BLaER1 treated with 17β-estradiol and CSF1 and Interleukin-3, amounts not matched to agents 10 nM and 100 nM (cell line): ENCODE data around the gene CKMT1A.
"Not testable (repeated sequence)": the region's sequence is repeated elsewhere in the genome, so short reads cannot be mapped to it uniquely, and the experiment has no call there.

Experiments used
- H3K27ac ChIP-seq, 11 experiments: shearing (Covaris generic); formaldehyde crosslinking; 2 replicates each; pipeline ENCODE4 v1.8.1; 2022
- H3K27me3 ChIP-seq, 11 experiments: shearing (Covaris generic); formaldehyde crosslinking; 2 replicates each; pipeline ENCODE4 v1.8.1; 2022
- H3K36me3 ChIP-seq, 11 experiments: shearing (Covaris generic); formaldehyde crosslinking; 2 replicates each; pipeline ENCODE4 v1.8.1; 2022
- H3K4me1 ChIP-seq, 10 experiments: shearing (Covaris generic); formaldehyde crosslinking; 2 replicates each; pipeline ENCODE4 v1.8.1; 2022
- H3K4me2 ChIP-seq, 11 experiments: shearing (Covaris generic); formaldehyde crosslinking; 2 replicates each; pipeline ENCODE4 v1.8.1; 2022
- H3K4me3 ChIP-seq, 10 experiments: shearing (Covaris generic); formaldehyde crosslinking; 2 replicates each; pipeline ENCODE4 v1.8.1; 2022
- H3K9ac ChIP-seq, 11 experiments: shearing (Covaris generic); formaldehyde crosslinking; 2 replicates each; pipeline ENCODE4 v1.8.1; 2022
- H3K9me3 ChIP-seq, 11 experiments: shearing (Covaris generic); formaldehyde crosslinking; replicated peaks in 1 of 11; 2 replicates each; pipeline ENCODE4 v1.8.1; 2022
- H4K20me1 ChIP-seq, 11 experiments: shearing (Covaris generic); formaldehyde crosslinking; 2 replicates each; pipeline ENCODE4 v1.8.1; 2022
- Cebpa-rat ChIP-seq, 11 experiments: shearing (Covaris generic); IDR thresholded peaks; 2 replicates each; pipeline ENCODE4 v1.8.1; 2022

The CKMT1A gene

GRCh38 chr15:43693148-43694022, at the start of gene CKMT1A:
Gene CKMT1A (plus strand): TSS chr15:43693859. CDS start chr15:43694051, 192 bp downstream.
- not testable (repeated sequence) for H3K27ac ChIP-seq, H3K36me3 ChIP-seq, H3K9me3 ChIP-seq, H3K9ac ChIP-seq, H3K4me2 ChIP-seq, H4K20me1 ChIP-seq, H3K4me1 ChIP-seq, H3K27me3 ChIP-seq, H3K4me3 ChIP-seq

DNA sequence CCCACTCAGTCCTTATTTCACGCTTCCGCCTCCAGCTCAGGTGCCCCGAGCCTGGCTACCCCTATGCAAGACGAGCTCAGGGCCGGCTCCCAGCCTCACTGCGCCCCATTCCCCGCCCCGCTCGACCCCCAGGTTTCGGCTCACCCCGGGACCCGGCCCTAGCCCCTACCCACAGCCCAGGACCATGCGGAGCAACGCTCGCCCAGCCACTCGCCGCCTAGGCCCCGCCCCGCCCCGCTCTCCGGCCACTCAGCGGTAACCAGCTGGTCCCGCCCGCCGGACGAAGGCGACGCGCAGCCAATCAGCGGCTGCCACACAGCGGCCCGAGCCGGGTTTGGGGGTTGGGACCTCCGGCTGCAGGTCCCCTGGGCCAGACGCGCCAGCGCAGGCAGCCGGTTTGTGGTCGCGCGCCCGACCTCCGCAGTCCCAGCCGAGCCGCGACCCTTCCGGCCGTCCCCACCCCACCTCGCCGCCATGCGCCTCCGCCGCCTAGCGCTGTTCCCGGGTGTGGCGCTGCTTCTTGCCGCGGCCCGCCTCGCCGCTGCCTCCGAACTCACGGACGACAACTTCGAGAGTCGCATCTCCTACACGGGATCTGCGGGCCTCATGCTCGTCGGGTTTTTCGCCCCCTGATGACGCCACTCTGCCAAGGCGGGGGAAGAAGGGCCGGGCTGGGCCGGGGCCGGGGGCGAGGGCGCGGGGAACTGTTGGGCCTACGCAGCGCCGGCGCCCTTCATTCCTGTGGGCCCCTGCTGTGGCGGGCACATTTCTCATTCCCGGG, 44.8 kb upstream of the CKMT1A start, which contains the start of gene CATSPER2:
Gene CATSPER2, minus strand, starts transcription at position 196 of the 781 bp plus-strand sequence. CDS start 783 bp downstream, outside the sequence.
- Histone ChIP-seq H3K27me3 (no peaks in the 10 kb centered on the region), H3K4me2 (no peak within 1 kb of the TSS), H3K27ac (no peak within 1 kb of the TSS), H3K36me3 (peaks cover 10 to 44% (median 26%) of the 10 kb centered on the region in 11 experiments; a peak in 19 of 22 replicates), H3K4me1 (peaks cover 0 to 6% (median 0%) of the 10 kb centered on the region in 10 experiments; a peak in 3 of 20 replicates), H3K9me3 (no peaks in the 10 kb centered on the region; a peak in 1 of 22 replicates), H3K9ac (no peak within 1 kb of the TSS), H3K4me3 (no peak within 1 kb of the TSS), H4K20me1 (no peaks in the 10 kb centered on the region)
- TF ChIP-seq Cebpa-rat (IDR thresholded peaks at IDR 0.05) = no peak

GRCh38 chr15:43649430-43649926, 44.2 kb upstream of the CKMT1A start:
- peaks cover 10 to 44% (median 26%) of the 10 kb centered on the region in 11 experiments; a peak in 19 of 22 replicates for H3K36me3 ChIP-seq
- H3K4me1 ChIP-seq, H3K27ac ChIP-seq, H3K4me2 ChIP-seq, H3K27me3 ChIP-seq, H3K4me3 ChIP-seq, H3K9me3 ChIP-seq, H3K9ac ChIP-seq, H4K20me1 ChIP-seq: not testable (repeated sequence)

GRCh38 chr15:43659727-43660126, 33.9 kb upstream of the CKMT1A start:
- not testable (repeated sequence) for H4K20me1 ChIP-seq, H3K9ac ChIP-seq, H3K4me3 ChIP-seq, H3K4me1 ChIP-seq, H3K4me2 ChIP-seq, H3K9me3 ChIP-seq, H3K27ac ChIP-seq, H3K27me3 ChIP-seq
- peaks cover 0 to 24% (median 0%) of the 10 kb centered on the region in 11 experiments; a peak in 6 of 22 replicates for H3K36me3 ChIP-seq

DNA sequence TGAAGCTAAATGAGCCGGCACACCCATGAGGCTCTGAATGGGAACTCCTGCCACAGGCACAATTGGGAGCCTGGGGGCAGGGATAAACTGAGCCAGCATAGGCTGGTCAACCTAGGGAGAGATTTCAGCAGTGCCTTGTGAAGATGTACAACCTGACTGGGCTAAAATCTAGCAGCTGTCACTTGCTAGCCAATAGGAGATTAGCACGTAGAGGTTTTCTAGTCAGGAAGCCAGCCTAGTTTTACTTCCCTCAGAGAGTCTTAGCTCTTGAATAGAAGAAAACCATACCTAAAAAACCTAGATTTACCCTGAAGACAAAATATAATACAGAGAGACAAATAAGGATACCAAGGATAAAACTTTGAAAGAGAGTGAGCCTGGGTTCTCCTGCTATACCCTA, 31.4 kb upstream of the CKMT1A start:
- not testable (repeated sequence) for H3K4me3 ChIP-seq, H3K27ac ChIP-seq, H3K9me3 ChIP-seq, H4K20me1 ChIP-seq, H3K27me3 ChIP-seq, H3K4me2 ChIP-seq, H3K9ac ChIP-seq, H3K4me1 ChIP-seq
- H3K36me3 ChIP-seq = peaks cover 0 to 15% (median 0%) of the 10 kb centered on the region in 11 experiments; a peak in 6 of 22 replicates

GRCh38 chr15:43663333-43663732, 30.3 kb upstream of the CKMT1A start:
- not testable (repeated sequence) for H3K4me3 ChIP-seq, H3K4me1 ChIP-seq, H3K36me3 ChIP-seq, H3K27ac ChIP-seq, H4K20me1 ChIP-seq, H3K9ac ChIP-seq, H3K27me3 ChIP-seq, H3K4me2 ChIP-seq, H3K9me3 ChIP-seq

GRCh38 chr15:43666177-43666576, 27.5 kb upstream of the CKMT1A start:
- H3K27ac ChIP-seq, H3K9ac ChIP-seq, H3K4me3 ChIP-seq, H3K4me1 ChIP-seq, H3K9me3 ChIP-seq, H3K4me2 ChIP-seq, H3K27me3 ChIP-seq, H3K36me3 ChIP-seq, H4K20me1 ChIP-seq: not testable (repeated sequence)

GRCh38 chr15:43674175-43674574, 19.5 kb upstream of the CKMT1A start:
- not testable (repeated sequence) for H3K36me3 ChIP-seq, H3K4me1 ChIP-seq, H3K27ac ChIP-seq, H3K9ac ChIP-seq, H3K9me3 ChIP-seq, H3K4me2 ChIP-seq, H3K27me3 ChIP-seq, H4K20me1 ChIP-seq, H3K4me3 ChIP-seq

- not testable (repeated sequence) for H3K27ac ChIP-seq, H3K9ac ChIP-seq, H3K9me3 ChIP-seq, H3K4me3 ChIP-seq, H4K20me1 ChIP-seq, H3K36me3 ChIP-seq, H3K4me2 ChIP-seq, H3K27me3 ChIP-seq, H3K4me1 ChIP-seq
These were observed 3.9 kb upstream of the CKMT1A start for GRCh38 chr15:43689604-43690301.

DNA sequence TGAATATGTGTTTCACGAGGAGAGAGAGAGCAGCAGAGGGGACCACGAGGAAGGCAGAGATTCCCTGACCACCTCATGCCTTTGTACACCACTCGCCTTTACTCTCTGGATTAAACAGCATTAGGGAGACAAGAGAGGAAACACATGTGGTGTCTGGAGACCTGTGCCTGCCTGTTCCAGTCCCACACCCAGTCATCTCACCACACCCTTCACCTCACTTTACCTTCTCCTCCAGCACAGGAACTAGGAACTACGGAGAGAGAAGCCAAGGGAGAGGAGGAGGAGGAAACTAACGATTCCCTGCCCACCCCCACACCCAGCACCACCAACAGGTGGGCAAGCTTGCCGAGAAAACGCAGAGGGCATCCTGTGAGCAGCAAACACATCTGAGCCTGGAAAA, 980 bp upstream of the CKMT1A start:
- H3K36me3 ChIP-seq, H3K9me3 ChIP-seq, H3K4me2 ChIP-seq, H3K9ac ChIP-seq, H3K4me1 ChIP-seq, H3K27ac ChIP-seq, H3K4me3 ChIP-seq, H4K20me1 ChIP-seq, H3K27me3 ChIP-seq: not testable (repeated sequence)
